ENCODE measurements around the gene ATF7IP2. TPM values are rescaled to one million over a fixed set of nuclear protein-coding genes. Genes with fewer than 3 reads are reported as not detected.

ATF7IP2 gene
- polyA plus RNA-seq, 1 donor (not counting 4 experiments of a cell fraction or from before 2014, with no cell fraction given) = 9.8 TPM

DNA sequence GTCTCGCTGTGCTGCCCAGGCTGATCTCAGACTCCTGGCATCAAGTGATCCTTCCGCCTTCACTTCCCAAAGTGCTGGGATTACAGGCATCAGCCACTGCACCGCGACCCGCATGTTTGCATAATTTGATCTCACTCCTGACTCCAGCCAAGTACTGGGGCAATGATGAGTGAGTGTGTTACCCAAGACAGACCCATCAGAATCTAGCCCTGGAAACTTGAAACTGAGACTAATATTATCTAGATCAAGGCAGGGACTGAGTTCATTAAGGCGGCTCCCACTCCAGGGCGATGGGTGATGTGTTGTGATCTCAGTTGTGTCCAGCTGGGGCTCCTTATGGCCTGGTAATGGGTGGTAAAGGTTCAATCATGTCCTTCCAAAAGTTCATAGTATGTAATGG lies 141.1 kb downstream of the ATF7IP2 start:
- no peaks in the 10 kb centered on the region for H3K9me1 ChIP-seq (ENCODE audit: control insufficient read depth, extremely low read depth, insufficient read depth, low read length)
- H3K27ac ChIP-seq (ENCODE audit: control insufficient read depth, insufficient read depth, low read length) = no peak overlapping the region
- no peaks in the 10 kb centered on the region for H3K79me2 ChIP-seq (ENCODE audit: control insufficient read depth, insufficient read depth, low read length)
- H3K9me3 ChIP-seq (ENCODE audit: control insufficient read depth, low read depth, low read length) = no peaks in the 10 kb centered on the region
- no peak for FAIRE-seq
- no peak overlapping the region for H3K9ac ChIP-seq (ENCODE audit: control insufficient read depth, extremely low read depth, insufficient read depth, low read length)
- dilution Hi-C loops (cut with MboI; ENCODE audit: extremely low pct_ligation_motif_present, low sequenced_read_pairs) = no loop called here
- no peaks in the 10 kb centered on the region for H3K27me3 ChIP-seq (ENCODE audit: control insufficient read depth, extremely low read depth, insufficient read depth, low read length)
- TF ChIP-seq, protein P1, sequence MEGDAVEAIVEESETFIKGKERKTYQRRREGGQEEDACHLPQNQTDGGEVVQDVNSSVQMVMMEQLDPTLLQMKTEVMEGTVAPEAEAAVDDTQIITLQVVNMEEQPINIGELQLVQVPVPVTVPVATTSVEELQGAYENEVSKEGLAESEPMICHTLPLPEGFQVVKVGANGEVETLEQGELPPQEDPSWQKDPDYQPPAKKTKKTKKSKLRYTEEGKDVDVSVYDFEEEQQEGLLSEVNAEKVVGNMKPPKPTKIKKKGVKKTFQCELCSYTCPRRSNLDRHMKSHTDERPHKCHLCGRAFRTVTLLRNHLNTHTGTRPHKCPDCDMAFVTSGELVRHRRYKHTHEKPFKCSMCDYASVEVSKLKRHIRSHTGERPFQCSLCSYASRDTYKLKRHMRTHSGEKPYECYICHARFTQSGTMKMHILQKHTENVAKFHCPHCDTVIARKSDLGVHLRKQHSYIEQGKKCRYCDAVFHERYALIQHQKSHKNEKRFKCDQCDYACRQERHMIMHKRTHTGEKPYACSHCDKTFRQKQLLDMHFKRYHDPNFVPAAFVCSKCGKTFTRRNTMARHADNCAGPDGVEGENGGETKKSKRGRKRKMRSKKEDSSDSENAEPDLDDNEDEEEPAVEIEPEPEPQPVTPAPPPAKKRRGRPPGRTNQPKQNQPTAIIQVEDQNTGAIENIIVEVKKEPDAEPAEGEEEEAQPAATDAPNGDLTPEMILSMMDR (optimal IDR thresholded peaks at IDR 0.05 in 1 of 3, IDR thresholded peaks at IDR 0.05 in 1 of 3, conservative IDR thresholded peaks at IDR 0.05 in 1 of 3; ENCODE audit: extremely low read depth in 1 of 3, insufficient read depth in 2 of 3, low read length in 3 of 3) = no peak
- no peak for TF ChIP-seq EZH2 (IDR thresholded peaks at IDR 0.05; ENCODE audit: low read length)
- H3K4me1 ChIP-seq (ENCODE audit: control insufficient read depth, extremely low read depth, insufficient read depth, low read length) = no peaks in the 10 kb centered on the region
- H3K36me3 ChIP-seq (ENCODE audit: control insufficient read depth in 2 of 2, extremely low read depth in 1 of 2, insufficient read depth in 2 of 2, low read length in 2 of 2) = no peaks in the 10 kb centered on the region
- no peak overlapping the region for H3K4me3 ChIP-seq (ENCODE audit: control insufficient read depth in 2 of 3, extremely low read depth in 1 of 3, insufficient read depth in 2 of 3, low read depth in 1 of 3, low read length in 3 of 3)
- no peak overlapping the region for H2AFZ ChIP-seq (ENCODE audit: control insufficient read depth, low read length)
- H4K20me1 ChIP-seq (ENCODE audit: control insufficient read depth, extremely low read depth, insufficient read depth, low read length) = no peaks in the 10 kb centered on the region
- no peak for DNase-seq (ENCODE audit: low read depth, low spot score)
- no peak overlapping the region for H3K4me2 ChIP-seq (ENCODE audit: control insufficient read depth, extremely low read depth, insufficient read depth, low read depth, low read length)

GRCh38 chr16:10528635-10529034 lies 142.8 kb downstream of the ATF7IP2 start:
- Histone ChIP-seq H2AFZ (ENCODE audit: control insufficient read depth, low read length) (no peak overlapping the region), H3K27ac (ENCODE audit: control insufficient read depth, insufficient read depth, low read length) (no peak overlapping the region), H4K20me1 (ENCODE audit: control insufficient read depth, extremely low read depth, insufficient read depth, low read length) (no peaks in the 10 kb centered on the region), H3K4me3 (ENCODE audit: control insufficient read depth in 2 of 3, extremely low read depth in 1 of 3, insufficient read depth in 2 of 3, low read depth in 1 of 3, low read length in 3 of 3) (no peak overlapping the region), H3K9ac (ENCODE audit: control insufficient read depth, extremely low read depth, insufficient read depth, low read length) (no peak overlapping the region), H3K27me3 (ENCODE audit: control insufficient read depth, extremely low read depth, insufficient read depth, low read length) (no peaks in the 10 kb centered on the region), H3K79me2 (ENCODE audit: control insufficient read depth, insufficient read depth, low read length) (no peaks in the 10 kb centered on the region), H3K9me3 (ENCODE audit: control insufficient read depth, low read depth, low read length) (no peaks in the 10 kb centered on the region), H3K9me1 (ENCODE audit: control insufficient read depth, extremely low read depth, insufficient read depth, low read length) (no peaks in the 10 kb centered on the region), H3K4me1 (ENCODE audit: control insufficient read depth, extremely low read depth, insufficient read depth, low read length) (no peaks in the 10 kb centered on the region), H3K36me3 (ENCODE audit: control insufficient read depth in 2 of 2, extremely low read depth in 1 of 2, insufficient read depth in 2 of 2, low read length in 2 of 2) (peaks cover 0 to 9% of the 10 kb centered on the region in 2 experiments), H3K4me2 (ENCODE audit: control insufficient read depth, extremely low read depth, insufficient read depth, low read depth, low read length) (no peak overlapping the region)
- dilution Hi-C loops (cut with MboI; ENCODE audit: extremely low pct_ligation_motif_present, low sequenced_read_pairs) = no loop called here
- DNase-seq (ENCODE audit: low read depth, low spot score) (no peak), FAIRE-seq (no peak)
- TF ChIP-seq EZH2 (IDR thresholded peaks at IDR 0.05; ENCODE audit: low read length) = no peak
- TF ChIP-seq, protein P1 (optimal IDR thresholded peaks at IDR 0.05 in 1 of 3, IDR thresholded peaks at IDR 0.05 in 1 of 3, conservative IDR thresholded peaks at IDR 0.05 in 1 of 3; ENCODE audit: extremely low read depth in 1 of 3, insufficient read depth in 2 of 3, low read length in 3 of 3) = no peak

All from keratinocyte (primary cell).